Neuron (in vitro differentiated cells): Measurements from ENCODE around the gene GOLGA8N.
"Not testable (repeated sequence)": the region's sequence is repeated elsewhere in the genome, so short reads cannot be mapped to it uniquely, and the experiment has no call there.

ENCODE experiments used
- H2AFZ ChIP-seq: one replicate; pipeline ENCODE4 v1.6.1; 2013; ENCODE audit warnings: low read depth, mild to moderate bottlenecking, inconsistent platforms, low read length, moderate library complexity
- H3K27me3 ChIP-seq: one replicate; pipeline ENCODE4 v1.6.1; 2013; ENCODE audit warnings: low read length; ENCODE audit not compliant: insufficient read depth
- H3K36me3 ChIP-seq: one replicate; pipeline ENCODE4 v1.6.1; 2013; ENCODE audit warnings: low read length; ENCODE audit not compliant: insufficient read depth
- H3K4me1 ChIP-seq: one replicate; pipeline ENCODE4 v1.6.1; 2013; ENCODE audit warnings: low read length; ENCODE audit not compliant: insufficient read depth
- H3K4me3 ChIP-seq: 2 replicates; pipeline ENCODE4 v1.5.1; 2013; ENCODE audit warnings: mild to moderate bottlenecking, low read length, moderate library complexity
- H3K9me3 ChIP-seq: one replicate; pipeline ENCODE4 v1.6.1; 2013; ENCODE audit warnings: low read length

The GOLGA8N gene

GRCh38 chr15:32593151-32593550, at the start of gene GOLGA8N:
GOLGA8N (plus strand) TSS chr15:32593456.
- H3K4me3 ChIP-seq, H3K27me3 ChIP-seq, H3K36me3 ChIP-seq, H3K9me3 ChIP-seq, H2AFZ ChIP-seq, H3K4me1 ChIP-seq: not testable (repeated sequence)

GRCh38 chr15:32543456-32543855, 49.8 kb upstream of the GOLGA8N start:
- H3K9me3 ChIP-seq, H2AFZ ChIP-seq, H3K4me3 ChIP-seq, H3K4me1 ChIP-seq, H3K36me3 ChIP-seq, H3K27me3 ChIP-seq: not testable (repeated sequence)

DNA sequence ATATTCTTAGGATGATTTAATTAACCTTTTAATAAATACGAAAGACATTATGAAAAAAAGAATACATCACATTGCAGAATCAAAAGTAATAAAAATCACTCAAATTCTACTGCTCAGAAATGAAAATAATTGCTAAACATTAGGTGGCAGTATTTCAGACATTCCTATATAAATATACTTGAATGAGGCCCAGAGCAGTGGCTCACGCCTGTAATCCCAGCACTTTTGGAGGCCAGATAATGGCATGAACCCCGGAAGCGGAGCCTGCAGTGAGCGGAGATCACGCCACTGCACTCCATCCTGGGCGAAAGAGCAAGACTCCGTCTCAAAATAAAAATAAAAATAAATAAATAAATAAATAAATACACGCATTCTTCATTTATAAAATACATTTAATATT, 48.1 kb upstream of the GOLGA8N start:
- not testable (repeated sequence) for H3K27me3 ChIP-seq

GRCh38 chr15:32554587-32554986, 38.7 kb upstream of the GOLGA8N start:
- H3K4me3 ChIP-seq, H3K9me3 ChIP-seq, H2AFZ ChIP-seq, H3K4me1 ChIP-seq, H3K36me3 ChIP-seq, H3K27me3 ChIP-seq: not testable (repeated sequence)

More for the DNA sequence above, 48.1 kb upstream of the GOLGA8N start:
- not testable (repeated sequence) for H3K9me3 ChIP-seq, H3K4me3 ChIP-seq, H2AFZ ChIP-seq, H3K36me3 ChIP-seq, H3K4me1 ChIP-seq

DNA sequence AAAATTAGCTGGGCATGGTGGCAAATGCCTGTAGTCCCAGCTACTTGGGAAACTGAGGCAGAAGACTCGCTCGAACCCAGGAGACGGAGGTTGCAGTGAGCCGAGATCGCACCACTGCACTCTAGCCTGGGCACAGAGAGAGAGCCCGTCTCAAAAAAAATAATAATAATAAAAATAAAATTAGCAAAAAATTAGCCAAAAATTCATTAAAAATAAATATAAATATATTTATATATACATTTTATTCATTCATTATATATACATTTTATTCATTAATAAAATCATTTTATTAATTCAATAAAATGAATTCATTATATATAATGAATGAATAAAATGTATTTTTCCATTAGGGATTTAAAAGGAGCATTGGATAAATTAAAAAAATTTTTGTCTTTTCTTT, 31.1 kb upstream of the GOLGA8N start:
- H2AFZ ChIP-seq, H3K27me3 ChIP-seq, H3K36me3 ChIP-seq, H3K4me3 ChIP-seq, H3K9me3 ChIP-seq, H3K4me1 ChIP-seq: not testable (repeated sequence)

GRCh38 chr15:32568988-32569387, 24.3 kb upstream of the GOLGA8N start:
- not testable (repeated sequence) for H3K36me3 ChIP-seq, H3K9me3 ChIP-seq, H2AFZ ChIP-seq, H3K4me3 ChIP-seq, H3K4me1 ChIP-seq, H3K27me3 ChIP-seq

- not testable (repeated sequence) for H3K4me1 ChIP-seq, H2AFZ ChIP-seq, H3K27me3 ChIP-seq, H3K36me3 ChIP-seq, H3K4me3 ChIP-seq, H3K9me3 ChIP-seq
Observed at GRCh38 chr15:32578482-32578881, 14.8 kb upstream of the GOLGA8N start.

- not testable (repeated sequence) for H3K27me3 ChIP-seq, H3K9me3 ChIP-seq, H2AFZ ChIP-seq, H3K4me1 ChIP-seq, H3K36me3 ChIP-seq, H3K4me3 ChIP-seq
Observed at GRCh38 chr15:32585844-32586243, 7.4 kb upstream of the GOLGA8N start.

- not testable (repeated sequence) for H3K4me3 ChIP-seq, H3K27me3 ChIP-seq, H3K4me1 ChIP-seq, H3K9me3 ChIP-seq, H2AFZ ChIP-seq, H3K36me3 ChIP-seq
Observed at GRCh38 chr15:32609518-32609917, 16.3 kb downstream of the GOLGA8N start.

DNA sequence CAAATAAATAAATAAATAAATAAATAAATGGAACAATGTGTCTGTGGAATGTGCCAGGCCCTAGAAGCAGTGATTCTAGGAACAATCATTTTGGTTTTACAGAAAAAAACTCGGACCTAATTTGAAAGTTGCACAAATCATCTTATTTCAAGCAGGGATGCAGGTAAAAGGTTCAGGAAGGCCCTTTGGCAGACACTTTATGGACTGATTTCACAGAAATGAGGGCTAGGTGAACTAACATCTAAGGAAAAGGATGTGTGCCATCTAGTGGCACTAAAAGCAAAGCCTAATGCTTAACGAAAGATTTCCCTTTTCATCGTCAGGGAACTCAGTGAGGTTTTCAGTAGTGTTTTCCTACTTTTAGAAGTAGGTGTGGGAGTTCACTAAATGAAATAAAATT, 17.5 kb downstream of the GOLGA8N start:
- H2AFZ ChIP-seq, H3K27me3 ChIP-seq, H3K4me1 ChIP-seq, H3K36me3 ChIP-seq, H3K4me3 ChIP-seq, H3K9me3 ChIP-seq: not testable (repeated sequence)

DNA sequence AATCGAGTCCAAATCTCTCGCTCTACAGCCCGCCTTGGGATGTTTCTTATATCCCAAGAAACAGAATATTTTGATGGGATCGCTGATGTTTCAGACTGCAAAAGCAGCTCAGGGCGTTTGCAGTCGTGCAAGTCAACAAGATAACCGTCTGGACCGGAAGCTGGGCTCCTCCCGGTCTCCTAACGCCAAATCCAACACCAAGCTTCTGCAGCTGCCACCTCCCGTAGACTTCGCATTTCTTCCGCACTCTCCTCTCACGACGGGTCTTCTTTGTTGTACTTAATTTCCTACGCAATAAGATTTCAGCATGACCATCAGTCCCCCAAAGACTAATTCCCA, 21.4 kb downstream of the GOLGA8N start:
- H3K4me3 ChIP-seq, result peak overlapping the region; percentile 61

GRCh38 chr15:32615051-32615870, 22.0 kb downstream of the GOLGA8N start, which contains the start of gene ARHGAP11A:
ARHGAP11A (plus strand) TSS chr15:32615504; CDS start chr15:32616212, 708 bp downstream.
- not testable (repeated sequence) for H3K9me3 ChIP-seq, H3K36me3 ChIP-seq, H2AFZ ChIP-seq, H3K4me1 ChIP-seq, H3K27me3 ChIP-seq
- peak within 1 kb of the TSS; percentile 61 for H3K4me3 ChIP-seq

More for the DNA sequence above, 21.4 kb downstream of the GOLGA8N start:
- H2AFZ ChIP-seq, H3K9me3 ChIP-seq, H3K27me3 ChIP-seq, H3K36me3 ChIP-seq, H3K4me1 ChIP-seq: not testable (repeated sequence)

- not testable (repeated sequence) for H3K36me3 ChIP-seq, H3K27me3 ChIP-seq, H3K4me1 ChIP-seq, H2AFZ ChIP-seq, H3K9me3 ChIP-seq
- H3K4me3 ChIP-seq, result peak overlapping the region; percentile 61
Observed at GRCh38 chr15:32615871-32616426, 22.7 kb downstream of the GOLGA8N start.

- no peaks in the 10 kb centered on the region for H3K9me3 ChIP-seq
- no peaks in the 10 kb centered on the region for H3K4me1 ChIP-seq
- H3K27me3 ChIP-seq, result no peaks in the 10 kb centered on the region
- H2AFZ ChIP-seq, result no peak overlapping the region
- peaks cover 56% of the 10 kb centered on the region for H3K36me3 ChIP-seq
- no peak overlapping the region for H3K4me3 ChIP-seq
Observed at GRCh38 chr15:32636410-32636809, 43.2 kb downstream of the GOLGA8N start.
